Activated CD4-positive, alpha-beta memory T cell treated with anti-CD3 and anti-CD28 coated beads, Interleukin-2, amount 10 ng/mL, durations not matched to agents 7 days and 5 days (primary cell): ENCODE measurements around the gene TCF7L2. TPM values are rescaled to one million over a fixed set of nuclear protein-coding genes. Genes with fewer than 3 reads are reported as not detected.

Experiments
- CTCF ChIA-PET: fragments of 350-600 bp; sonication (Branson Sonifier 250); formaldehyde crosslinking; loops from one replicate; lab custom pipeline; 2021; ENCODE audit warnings: antibody characterized with exemption, inconsistent platforms; lab: Charles Lee
- POLR2A ChIA-PET: fragments of 350-600 bp; sonication (Branson Sonifier 250); formaldehyde crosslinking; loops from one replicate; lab custom pipeline; 2021; ENCODE audit warnings: antibody characterized with exemption; lab: Charles Lee
- DNase-seq: peaks from one replicate; pipeline ENCODE4 v3.0.0-alpha.2; 2020
- H3K27ac Mint-ChIP-seq: one replicate; pipeline ENCODE4 v1.8.0; 2021; ENCODE audit warnings: mild to moderate bottlenecking, mixed read lengths
- H3K27me3 Mint-ChIP-seq: one replicate; pipeline ENCODE4 v1.8.0; 2021; ENCODE audit warnings: mixed read lengths
- H3K36me3 Mint-ChIP-seq: one replicate; pipeline ENCODE4 v1.8.0; 2021; ENCODE audit warnings: low read depth, mixed read lengths
- H3K4me1 Mint-ChIP-seq: one replicate; pipeline ENCODE4 v1.8.0; 2021; ENCODE audit warnings: mixed read lengths
- H3K4me3 Mint-ChIP-seq: one replicate; pipeline ENCODE4 v1.8.0; 2021; ENCODE audit warnings: mild to moderate bottlenecking, mixed read lengths
- H3K9me3 Mint-ChIP-seq: one replicate; pipeline ENCODE4 v1.8.0; 2021; ENCODE audit warnings: mixed read lengths
- total RNA-seq, 2 experiments: library from RNA; stranded (reverse); gene quantifications; one replicate each; pipeline ENCODE4 v1.2.3, GENCODE V29; 2021

TCF7L2 gene
- total RNA-seq, 2 experiments from 2014 or later = 0.60 to 0.76 TPM

- Mint-ChIP-seq H3K9me3 (no peaks in the 10 kb centered on the region), H3K27ac (no peak overlapping the region), H3K4me3 (peak overlapping the region; percentile 85), H3K36me3 (peaks cover 4% of the 10 kb centered on the region), H3K27me3 (peaks cover 74% of the 10 kb centered on the region), H3K4me1 (peaks cover 23% of the 10 kb centered on the region)
- peak; percentile 26 for DNase-seq
- ChIA-PET CTCF (no interaction called here), POLR2A (no interaction called here)
Observed at GRCh38 chr10:112951359-112952281, 1.6 kb downstream of the TCF7L2 start.

- Mint-ChIP-seq H3K36me3 (peaks cover 4% of the 10 kb centered on the region), H3K4me1 (peaks cover 23% of the 10 kb centered on the region), H3K27me3 (peaks cover 75% of the 10 kb centered on the region), H3K4me3 (peak overlapping the region; percentile 85), H3K9me3 (no peaks in the 10 kb centered on the region), H3K27ac (no peak overlapping the region)
- POLR2A ChIA-PET = no interaction called here
- CTCF ChIA-PET = no interaction called here
- no peak for DNase-seq
Observed at GRCh38 chr10:112952282-112953173, 2.5 kb downstream of the TCF7L2 start.

GRCh38 chr10:112953174-112954159 is 3.4 kb downstream of the TCF7L2 start:
- no peak for DNase-seq
- CTCF ChIA-PET = interaction anchor here (0.6 kb wide), 1 partner anchor 17 kb away, joined by 3 read pairs; no protein-coding TSS in a partner anchor
- Mint-ChIP-seq H3K4me3 (no peak overlapping the region), H3K4me1 (peaks cover 23% of the 10 kb centered on the region), H3K36me3 (peaks cover 4% of the 10 kb centered on the region), H3K27me3 (peaks cover 76% of the 10 kb centered on the region), H3K9me3 (no peaks in the 10 kb centered on the region), H3K27ac (no peak overlapping the region)
- POLR2A ChIA-PET = no interaction called here

GRCh38 chr10:112954974-112955581 is 5.0 kb downstream of the TCF7L2 start:
- Mint-ChIP-seq H3K4me3 (no peak overlapping the region), H3K27ac (no peak overlapping the region), H3K9me3 (no peaks in the 10 kb centered on the region), H3K4me1 (peaks cover 13% of the 10 kb centered on the region), H3K27me3 (peaks cover 79% of the 10 kb centered on the region), H3K36me3 (peaks cover 4% of the 10 kb centered on the region)
- ChIA-PET CTCF (no interaction called here), POLR2A (no interaction called here)
- DNase-seq = no peak

GRCh38 chr10:112955582-112956421 is 5.8 kb downstream of the TCF7L2 start:
- Mint-ChIP-seq H3K36me3 (peaks cover 4% of the 10 kb centered on the region), H3K4me3 (no peak overlapping the region), H3K4me1 (peaks cover 7% of the 10 kb centered on the region), H3K9me3 (no peaks in the 10 kb centered on the region), H3K27ac (no peak overlapping the region), H3K27me3 (peaks cover 77% of the 10 kb centered on the region)
- no peak for DNase-seq
- ChIA-PET POLR2A (no interaction called here), CTCF (interaction anchor here (0.6 to 0.7 kb wide), 2 partner anchors 168 to 484 kb away, joined by 3 to 4 read pairs; no protein-coding TSS in a partner anchor)

GRCh38 chr10:112956631-112957350 is 6.7 kb downstream of the TCF7L2 start:
- Mint-ChIP-seq H3K4me3 (no peak overlapping the region), H3K27ac (no peak overlapping the region), H3K36me3 (peaks cover 2% of the 10 kb centered on the region), H3K27me3 (peaks cover 78% of the 10 kb centered on the region), H3K4me1 (peaks cover 4% of the 10 kb centered on the region), H3K9me3 (no peaks in the 10 kb centered on the region)
- CTCF ChIA-PET = interaction anchor here (0.6 kb wide), 1 partner anchor 485 kb away, joined by 4 read pairs; no protein-coding TSS in a partner anchor
- DNase-seq = no peak
- POLR2A ChIA-PET = no interaction called here

GRCh38 chr10:112957640-112958092 is 7.6 kb downstream of the TCF7L2 start:
- Mint-ChIP-seq H3K9me3 (no peaks in the 10 kb centered on the region), H3K27ac (no peak overlapping the region), H3K4me1 (peaks cover 2% of the 10 kb centered on the region), H3K4me3 (no peak overlapping the region), H3K27me3 (peaks cover 80% of the 10 kb centered on the region), H3K36me3 (no peaks in the 10 kb centered on the region)
- ChIA-PET POLR2A (no interaction called here), CTCF (no interaction called here)
- DNase-seq = no peak

- H3K9me3 Mint-ChIP-seq = no peaks in the 10 kb centered on the region
- no peaks in the 10 kb centered on the region for H3K4me1 Mint-ChIP-seq
- peaks cover 76% of the 10 kb centered on the region for H3K27me3 Mint-ChIP-seq
- DNase-seq = no peak
- H3K4me3 Mint-ChIP-seq = no peak overlapping the region
- ChIA-PET POLR2A (no interaction called here), CTCF (no interaction called here)
- H3K27ac Mint-ChIP-seq = no peak overlapping the region
- H3K36me3 Mint-ChIP-seq = no peaks in the 10 kb centered on the region
Observed at GRCh38 chr10:112958275-112958995, 8.4 kb downstream of the TCF7L2 start.

GRCh38 chr10:112959207-112959838 is 9.3 kb downstream of the TCF7L2 start:
- ChIA-PET CTCF (no interaction called here), POLR2A (no interaction called here)
- Mint-ChIP-seq H3K4me1 (no peaks in the 10 kb centered on the region), H3K36me3 (no peaks in the 10 kb centered on the region), H3K9me3 (no peaks in the 10 kb centered on the region), H3K4me3 (no peak overlapping the region), H3K27me3 (peaks cover 76% of the 10 kb centered on the region), H3K27ac (no peak overlapping the region)
- no peak for DNase-seq

- H3K9me3 Mint-ChIP-seq = no peaks in the 10 kb centered on the region
- H3K36me3 Mint-ChIP-seq = no peaks in the 10 kb centered on the region
- peaks cover 75% of the 10 kb centered on the region for H3K27me3 Mint-ChIP-seq
- no peak for DNase-seq
- POLR2A ChIA-PET = no interaction called here
- no peak overlapping the region for H3K27ac Mint-ChIP-seq
- CTCF ChIA-PET = no interaction called here
- H3K4me3 Mint-ChIP-seq = no peak overlapping the region
- no peaks in the 10 kb centered on the region for H3K4me1 Mint-ChIP-seq
Observed at GRCh38 chr10:112960151-112960681, 10.2 kb downstream of the TCF7L2 start.
